Peyer's patch (tissue), 4 donors: ENCODE results near the gene GSTA3. TPM values are rescaled to one million over a fixed set of nuclear protein-coding genes. Genes with fewer than 3 reads are reported as not detected.
"Not testable (repeated sequence)": the region's sequence is repeated elsewhere in the genome, so short reads cannot be mapped to it uniquely, and the experiment has no call there.

ENCODE experiments used
- DNase-seq, 3 donors: peaks; one replicate each; pipeline ENCODE4 v3.0.0-alpha.2; 2017 to 2019
- H3K27ac ChIP-seq, 4 donors: fragments of 200-600 bp; sonication (generic); one replicate each; pipeline ENCODE4 v1.5.1; 2016 to 2019
- H3K27me3 ChIP-seq, 2 donors: fragments of 200-600 bp; sonication (generic); one replicate each; pipeline ENCODE4 v1.5.1; 2019
- H3K36me3 ChIP-seq, 3 donors: fragments of 200-600 bp; sonication (generic); one replicate each; pipeline ENCODE4 v1.5.1; 2016 to 2019
- H3K4me1 ChIP-seq, 4 donors: fragments of 200-600 bp; sonication (generic); one replicate each; pipeline ENCODE4 v1.5.1; 2016 to 2019
- H3K4me3 ChIP-seq, 4 donors: fragments of 200-600 bp; sonication (generic); 1 replicate in 3 of 4; 2 replicates in 1 of 4; pipeline ENCODE4 v1.5.1; 2016 to 2019; ENCODE audit warnings: mild to moderate bottlenecking in 1 of 4
- H3K9me3 ChIP-seq, 4 donors: fragments of 200-600 bp; sonication (generic); one replicate each; pipeline ENCODE4 v1.5.1; 2016 to 2019; ENCODE audit warnings: mild to moderate bottlenecking in 1 of 4
- POLR2A ChIP-seq, 2 donors: fragments of 450-650 bp; IDR thresholded peaks; one replicate each; pipeline ENCODE4 v1.5.1; 2017; ENCODE audit warnings: antibody characterized with exemption in 2 of 2, mild to moderate bottlenecking in 2 of 2, moderate library complexity in 2 of 2
- total RNA-seq, 4 donors: library from RNA; depleted of rRNA; stranded (reverse); fragments of >200 nt; gene quantifications; one replicate each; pipeline ENCODE4 v1.1.0, GENCODE V29; 2016
- TF ChIP-seq, protein P1 (sequence below), 6 experiments: fragments of 450-650 bp in 4 of 6; fragments of 200-600 bp in 2 of 6; sonication (generic) in 1 of 6; IDR thresholded peaks; one replicate each; pipeline ENCODE4 v1.5.1; 2017 to 2019; ENCODE audit warnings: antibody characterized with exemption in 6 of 6, mild to moderate bottlenecking in 3 of 6, moderate library complexity in 1 of 6

Gene GSTA3
- total RNA-seq, 4 donors from 2014 or later = not detected

DNA sequence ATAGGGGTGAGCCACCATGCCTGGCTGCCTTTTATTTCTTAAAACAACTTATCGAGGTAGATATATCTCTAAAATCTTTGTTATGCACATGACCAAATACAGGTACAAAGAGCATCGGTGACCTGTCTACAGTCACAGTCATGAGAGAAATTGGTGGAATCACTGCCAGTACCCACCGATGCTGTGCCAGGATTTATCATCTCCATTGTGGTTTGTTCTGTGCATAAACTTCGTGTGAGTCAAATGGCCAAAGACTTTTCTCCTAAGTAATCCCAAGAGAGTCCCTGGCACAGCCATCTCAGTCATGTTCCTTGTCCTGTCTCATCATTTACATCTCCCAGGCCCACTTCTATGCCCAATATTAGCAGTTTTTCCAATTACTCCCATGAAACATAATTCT, 9.0 kb downstream of the GSTA3 start:
- Histone ChIP-seq H3K9me3 (no peaks in the 10 kb centered on the region), H3K27ac (no peak overlapping the region), H3K27me3 (no peaks in the 10 kb centered on the region), H3K4me3 (no peak overlapping the region), H3K4me1 (no peaks in the 10 kb centered on the region), H3K36me3 (no peaks in the 10 kb centered on the region)
- DNase-seq = no peak
- TF ChIP-seq, protein P1, sequence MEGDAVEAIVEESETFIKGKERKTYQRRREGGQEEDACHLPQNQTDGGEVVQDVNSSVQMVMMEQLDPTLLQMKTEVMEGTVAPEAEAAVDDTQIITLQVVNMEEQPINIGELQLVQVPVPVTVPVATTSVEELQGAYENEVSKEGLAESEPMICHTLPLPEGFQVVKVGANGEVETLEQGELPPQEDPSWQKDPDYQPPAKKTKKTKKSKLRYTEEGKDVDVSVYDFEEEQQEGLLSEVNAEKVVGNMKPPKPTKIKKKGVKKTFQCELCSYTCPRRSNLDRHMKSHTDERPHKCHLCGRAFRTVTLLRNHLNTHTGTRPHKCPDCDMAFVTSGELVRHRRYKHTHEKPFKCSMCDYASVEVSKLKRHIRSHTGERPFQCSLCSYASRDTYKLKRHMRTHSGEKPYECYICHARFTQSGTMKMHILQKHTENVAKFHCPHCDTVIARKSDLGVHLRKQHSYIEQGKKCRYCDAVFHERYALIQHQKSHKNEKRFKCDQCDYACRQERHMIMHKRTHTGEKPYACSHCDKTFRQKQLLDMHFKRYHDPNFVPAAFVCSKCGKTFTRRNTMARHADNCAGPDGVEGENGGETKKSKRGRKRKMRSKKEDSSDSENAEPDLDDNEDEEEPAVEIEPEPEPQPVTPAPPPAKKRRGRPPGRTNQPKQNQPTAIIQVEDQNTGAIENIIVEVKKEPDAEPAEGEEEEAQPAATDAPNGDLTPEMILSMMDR (IDR thresholded peaks at IDR 0.05) = no peak
- no peak for TF ChIP-seq POLR2A (IDR thresholded peaks at IDR 0.05)

DNA sequence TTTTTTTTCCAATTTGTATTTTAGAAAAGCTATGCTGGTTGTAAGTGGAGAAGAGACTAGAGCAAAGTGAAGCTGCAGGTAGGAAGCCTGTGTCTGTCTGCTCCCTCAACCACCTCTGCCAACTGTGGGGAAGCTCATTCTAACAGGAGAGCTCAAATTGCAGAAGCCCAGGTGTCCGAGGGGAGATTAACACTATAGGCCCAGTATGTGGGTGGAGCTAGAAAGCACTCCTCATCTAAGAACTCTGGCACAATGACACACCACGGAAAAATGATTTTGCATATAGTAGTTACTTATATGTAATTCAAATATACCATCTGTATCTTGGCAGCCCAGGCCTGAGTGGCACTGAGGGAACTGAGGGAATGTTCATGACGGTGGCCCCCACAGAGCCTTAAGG, 13.7 kb downstream of the GSTA3 start:
- H3K4me3 ChIP-seq, H3K9me3 ChIP-seq, H3K4me1 ChIP-seq, H3K27me3 ChIP-seq, DNase-seq, H3K36me3 ChIP-seq, H3K27ac ChIP-seq: not testable (repeated sequence)

DNA sequence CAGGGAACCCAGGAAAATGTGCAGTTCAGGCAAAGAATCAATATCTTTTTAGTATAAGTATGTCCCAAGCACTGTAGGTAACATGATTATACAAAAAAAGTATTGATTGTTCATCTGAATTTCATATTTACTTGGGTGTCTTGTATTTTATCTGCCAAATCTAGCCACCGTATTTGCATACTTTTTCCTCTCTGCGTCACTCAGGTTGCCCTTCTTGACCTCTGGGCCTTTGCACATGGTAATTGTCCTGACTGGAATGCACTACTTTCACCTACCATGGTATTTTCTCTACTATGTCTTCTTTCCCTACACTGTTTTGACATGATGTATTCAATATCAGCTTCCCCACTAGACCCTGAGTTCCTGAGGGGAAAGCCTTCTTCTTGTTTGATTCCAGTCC, 15.2 kb downstream of the GSTA3 start:
- DNase-seq = no peak
- Histone ChIP-seq H3K4me1 (no peaks in the 10 kb centered on the region), H3K27me3 (no peaks in the 10 kb centered on the region), H3K27ac (no peak overlapping the region), H3K36me3 (no peaks in the 10 kb centered on the region), H3K9me3 (no peaks in the 10 kb centered on the region), H3K4me3 (no peak overlapping the region)
- no peak for TF ChIP-seq POLR2A (IDR thresholded peaks at IDR 0.05)
- TF ChIP-seq, protein P1 (IDR thresholded peaks at IDR 0.05) = no peak

DNA sequence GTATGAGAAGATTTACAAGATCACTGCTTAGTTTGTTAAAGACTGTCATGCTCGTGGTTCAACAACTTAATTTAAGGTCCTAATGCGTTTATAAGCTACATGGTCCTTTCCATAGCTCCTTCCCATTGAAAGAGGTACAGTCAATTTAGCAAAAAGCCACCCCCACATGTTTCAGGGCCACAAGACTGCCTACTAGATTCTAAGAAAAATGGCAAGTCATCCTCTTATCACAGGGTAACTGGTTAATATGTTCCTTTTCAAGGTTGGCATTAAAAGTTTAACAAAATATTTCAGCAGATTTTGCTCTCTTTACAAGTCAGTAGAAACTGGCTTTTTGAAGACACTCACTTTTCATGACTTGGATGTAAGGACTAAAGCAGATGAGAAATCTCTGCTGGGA, 15.7 kb downstream of the GSTA3 start:
- no peak for TF ChIP-seq POLR2A (IDR thresholded peaks at IDR 0.05)
- TF ChIP-seq, protein P1 (IDR thresholded peaks at IDR 0.05) = no peak
- Histone ChIP-seq H3K27me3 (no peaks in the 10 kb centered on the region), H3K4me1 (no peaks in the 10 kb centered on the region), H3K4me3 (no peak overlapping the region), H3K9me3 (no peaks in the 10 kb centered on the region), H3K36me3 (no peaks in the 10 kb centered on the region), H3K27ac (no peak overlapping the region)
- no peak for DNase-seq

DNA sequence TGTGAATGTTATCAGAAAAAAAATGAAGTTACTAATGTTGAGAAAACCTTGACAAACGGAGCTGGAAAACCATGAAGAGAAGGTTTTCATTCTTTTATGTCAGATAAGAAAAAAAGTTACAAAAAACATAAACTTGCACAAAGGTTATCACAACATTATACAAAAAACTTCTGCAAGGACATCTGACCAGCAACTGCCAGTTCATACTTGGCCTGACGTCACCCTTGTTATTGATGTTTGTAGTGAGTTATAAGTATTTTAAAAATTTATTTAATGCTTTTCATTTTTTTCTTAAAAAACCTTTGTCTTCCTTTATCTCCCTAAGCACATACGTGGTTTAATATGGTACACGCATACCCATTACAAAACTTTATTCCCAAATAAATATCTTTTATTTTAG, 16.3 kb downstream of the GSTA3 start:
- H3K9me3 ChIP-seq = no peaks in the 10 kb centered on the region
- H3K27me3 ChIP-seq = no peaks in the 10 kb centered on the region
- no peak for DNase-seq
- H3K4me3 ChIP-seq = no peak overlapping the region
- no peak overlapping the region for H3K27ac ChIP-seq
- no peaks in the 10 kb centered on the region for H3K36me3 ChIP-seq
- H3K4me1 ChIP-seq = no peaks in the 10 kb centered on the region
- TF ChIP-seq, protein P1 (IDR thresholded peaks at IDR 0.05) = no peak
- TF ChIP-seq POLR2A (IDR thresholded peaks at IDR 0.05) = no peak

DNA sequence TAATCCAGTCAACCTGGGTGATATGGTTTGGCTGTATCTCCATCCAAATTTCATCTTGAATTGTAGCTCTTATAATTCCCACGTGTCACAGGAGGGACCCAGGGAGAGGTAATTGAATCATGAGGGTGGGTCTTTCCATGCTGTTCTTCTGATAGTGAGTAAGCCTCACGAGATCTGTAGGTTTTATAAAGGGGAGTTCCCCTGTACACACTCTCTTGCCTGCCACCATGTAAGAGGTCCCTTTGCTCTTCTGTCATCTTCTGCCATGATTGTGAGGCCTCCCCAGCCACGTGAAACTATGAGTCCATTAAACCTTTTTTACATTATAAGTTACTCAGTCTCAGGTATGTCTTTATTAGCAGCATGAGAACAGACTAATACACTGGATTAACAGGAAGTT, 19.5 kb downstream of the GSTA3 start:
- H3K4me3 ChIP-seq = no peak overlapping the region
- no peak for DNase-seq
- no peaks in the 10 kb centered on the region for H3K27me3 ChIP-seq
- TF ChIP-seq, protein P1 (IDR thresholded peaks at IDR 0.05) = no peak
- TF ChIP-seq POLR2A (IDR thresholded peaks at IDR 0.05) = no peak
- H3K4me1 ChIP-seq = no peaks in the 10 kb centered on the region
- no peak overlapping the region for H3K27ac ChIP-seq
- H3K36me3 ChIP-seq = no peaks in the 10 kb centered on the region
- H3K9me3 ChIP-seq = no peaks in the 10 kb centered on the region
